GM21367 (cell line): ENCODE data around the gene CAPS.

Experiments used
- ATAC-seq: cut with Tn5 transposase; IDR thresholded peaks from one replicate; pipeline ENCODE4 v1.9.1; 2021; ENCODE audit not compliant: unreplicated experiment

Gene CAPS

GRCh38 chr19:5908773-5909442, 5.1 kb upstream of the CAPS start:
- ATAC-seq: no peak

- no peak for ATAC-seq
Measured at GRCh38 chr19:5910638-5910907, 3.5 kb upstream of the CAPS start.

GRCh38 chr19:5911366-5911765, 2.7 kb upstream of the CAPS start:
- ATAC-seq: no peak

- no peak for ATAC-seq
Measured at GRCh38 chr19:5914358-5914774, 312 bp downstream of the CAPS start.

- no peak for ATAC-seq
Measured at GRCh38 chr19:5914946-5915781, 1.1 kb downstream of the CAPS start.

- ATAC-seq: no peak
Measured at GRCh38 chr19:5915782-5916165, 1.7 kb downstream of the CAPS start.

- ATAC-seq: no peak
Measured at GRCh38 chr19:5916181-5916708, 2.2 kb downstream of the CAPS start.

- no peak for ATAC-seq
Measured at GRCh38 chr19:5917431-5918107, 3.5 kb downstream of the CAPS start.

GRCh38 chr19:5918463-5919079, 4.5 kb downstream of the CAPS start:
- ATAC-seq: no peak

GRCh38 chr19:5921516-5922160, 7.6 kb downstream of the CAPS start:
- ATAC-seq: no peak

GRCh38 chr19:5922161-5922545, 8.1 kb downstream of the CAPS start:
- no peak for ATAC-seq

GRCh38 chr19:5923356-5923755, 9.3 kb downstream of the CAPS start:
- no peak for ATAC-seq

GRCh38 chr19:5925830-5926427, 11.9 kb downstream of the CAPS start:
- no peak for ATAC-seq

- ATAC-seq: no peak
Measured at GRCh38 chr19:5926641-5927440, 12.8 kb downstream of the CAPS start.

- peak; percentile 42 for ATAC-seq
Measured at GRCh38 chr19:5927441-5927821, 13.4 kb downstream of the CAPS start.

GRCh38 chr19:5929179-5929578, 15.1 kb downstream of the CAPS start:
- ATAC-seq: no peak

GRCh38 chr19:5929625-5930024, 15.6 kb downstream of the CAPS start:
- ATAC-seq: no peak

- no peak for ATAC-seq
Measured at GRCh38 chr19:5931251-5931650, 17.2 kb downstream of the CAPS start.

- no peak for ATAC-seq
Measured at GRCh38 chr19:5932146-5932545, 18.1 kb downstream of the CAPS start.
